SK-N-SH (cell line): ENCODE measurements around the gene SMYD3.

Source experiments
- EP300 ChIP-seq, 2 experiments: IDR thresholded peaks; 2 replicates each; pipeline versions ENCODE4 v1.4.0 to v1.6.1; 2012; ENCODE audit warnings: borderline replicate concordance in 1 of 2, low read depth in 1 of 2, low read length in 1 of 2
- FOXJ3 ChIP-seq: sonication (generic); formaldehyde crosslinking; IDR thresholded peaks from 2 replicates; pipeline ENCODE4 v1.5.1; 2020; ENCODE audit warnings: mild to moderate bottlenecking, missing genetic modification reagents
- GABPA ChIP-seq: IDR thresholded peaks from 2 replicates; pipeline ENCODE4 v1.4.0; 2012; ENCODE audit warnings: low read depth, mild to moderate bottlenecking
- MXI1 ChIP-seq: IDR thresholded peaks from 2 replicates; pipeline ENCODE4 v1.6.1; 2012; ENCODE audit warnings: mild to moderate bottlenecking, low read depth, low read length, improper control_type of control experiment
- POLR2AphosphoS5 ChIP-seq: IDR thresholded peaks from 2 replicates; pipeline ENCODE4 v1.6.1; 2012; ENCODE audit warnings: low read depth, low read length
- RAD21 ChIP-seq: IDR thresholded peaks from 2 replicates; pipeline ENCODE4 v1.6.1; 2012; ENCODE audit warnings: mild to moderate bottlenecking, low read length
- TAF1 ChIP-seq: IDR thresholded peaks from 2 replicates; pipeline ENCODE4 v1.6.1; 2012; ENCODE audit warnings: low read depth, mild to moderate bottlenecking, low read length, moderate library complexity, borderline replicate concordance
- TCF12 ChIP-seq: IDR thresholded peaks from 2 replicates; pipeline ENCODE4 v1.4.0; 2012
- YY1 ChIP-seq: IDR thresholded peaks from 2 replicates; pipeline ENCODE4 v1.4.0; 2012; ENCODE audit warnings: low read depth, mild to moderate bottlenecking
- TF ChIP-seq, protein P1 (sequence below): fragments of 150-350 bp; IDR thresholded peaks from 2 replicates; pipeline ENCODE4 v1.6.1; 2017; ENCODE audit warnings: antibody characterized with exemption, low read length, low read depth, borderline replicate concordance
- TF ChIP-seq, protein P2 (sequence below): fragments of 200-600 bp; sonication (generic); IDR thresholded peaks from 2 replicates; pipeline ENCODE4 v1.6.1; 2017; ENCODE audit warnings: antibody characterized with exemption, mild to moderate bottlenecking, moderate library complexity

DNA sequence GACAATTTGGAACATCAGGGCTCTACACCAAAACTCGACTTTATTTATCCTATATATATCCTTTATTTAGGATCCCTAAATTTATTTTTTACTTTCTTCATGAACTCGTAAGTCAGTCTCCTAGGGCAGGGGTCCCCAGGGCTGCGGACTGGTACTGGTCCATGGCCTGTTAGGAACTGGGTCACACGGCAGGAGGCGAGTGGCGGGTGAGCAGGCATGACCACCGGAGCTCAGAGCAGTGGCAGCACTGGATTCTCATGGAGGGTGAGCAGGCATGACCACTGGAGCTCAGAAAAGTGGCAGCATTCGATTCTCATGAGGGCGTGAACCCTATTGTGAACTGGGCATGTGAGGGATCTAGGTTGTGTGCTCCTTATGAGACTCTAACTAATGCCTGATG is 427.0 kb downstream of the SMYD3 start:
- no peak for TF ChIP-seq MXI1
- no peak for TF ChIP-seq TAF1
- TF ChIP-seq, protein P1, sequence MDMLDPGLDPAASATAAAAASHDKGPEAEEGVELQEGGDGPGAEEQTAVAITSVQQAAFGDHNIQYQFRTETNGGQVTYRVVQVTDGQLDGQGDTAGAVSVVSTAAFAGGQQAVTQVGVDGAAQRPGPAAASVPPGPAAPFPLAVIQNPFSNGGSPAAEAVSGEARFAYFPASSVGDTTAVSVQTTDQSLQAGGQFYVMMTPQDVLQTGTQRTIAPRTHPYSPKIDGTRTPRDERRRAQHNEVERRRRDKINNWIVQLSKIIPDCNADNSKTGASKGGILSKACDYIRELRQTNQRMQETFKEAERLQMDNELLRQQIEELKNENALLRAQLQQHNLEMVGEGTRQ, result no peak
- TF ChIP-seq EP300 (IDR thresholded peaks at IDR 0.05; ENCODE audit: borderline replicate concordance in 1 of 2, low read depth in 1 of 2, low read length in 1 of 2), result no peak
- TF ChIP-seq POLR2AphosphoS5, result no peak
- TF ChIP-seq, protein P2, sequence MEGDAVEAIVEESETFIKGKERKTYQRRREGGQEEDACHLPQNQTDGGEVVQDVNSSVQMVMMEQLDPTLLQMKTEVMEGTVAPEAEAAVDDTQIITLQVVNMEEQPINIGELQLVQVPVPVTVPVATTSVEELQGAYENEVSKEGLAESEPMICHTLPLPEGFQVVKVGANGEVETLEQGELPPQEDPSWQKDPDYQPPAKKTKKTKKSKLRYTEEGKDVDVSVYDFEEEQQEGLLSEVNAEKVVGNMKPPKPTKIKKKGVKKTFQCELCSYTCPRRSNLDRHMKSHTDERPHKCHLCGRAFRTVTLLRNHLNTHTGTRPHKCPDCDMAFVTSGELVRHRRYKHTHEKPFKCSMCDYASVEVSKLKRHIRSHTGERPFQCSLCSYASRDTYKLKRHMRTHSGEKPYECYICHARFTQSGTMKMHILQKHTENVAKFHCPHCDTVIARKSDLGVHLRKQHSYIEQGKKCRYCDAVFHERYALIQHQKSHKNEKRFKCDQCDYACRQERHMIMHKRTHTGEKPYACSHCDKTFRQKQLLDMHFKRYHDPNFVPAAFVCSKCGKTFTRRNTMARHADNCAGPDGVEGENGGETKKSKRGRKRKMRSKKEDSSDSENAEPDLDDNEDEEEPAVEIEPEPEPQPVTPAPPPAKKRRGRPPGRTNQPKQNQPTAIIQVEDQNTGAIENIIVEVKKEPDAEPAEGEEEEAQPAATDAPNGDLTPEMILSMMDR, result no peak
- no peak for TF ChIP-seq RAD21
- TF ChIP-seq TCF12, result no peak
- no peak for TF ChIP-seq GABPA
- no peak for TF ChIP-seq YY1
- TF ChIP-seq FOXJ3 (CRISPR knock-in tag), result no peak
